Measurements from ENCODE around the gene CPA4. TPM values are rescaled to one million over a fixed set of nuclear protein-coding genes. Genes with fewer than 3 reads are reported as not detected.

The CPA4 gene
- polyA plus RNA-seq, 1 donor from 2014 or later: 8.9 TPM

- Histone ChIP-seq H3K9ac (ENCODE audit: low read length) (peak overlapping the region; percentile 83), H3K27me3 (ENCODE audit: insufficient read depth, low read depth, low read length) (no peaks in the 10 kb centered on the region), H3K9me3 (ENCODE audit: low read length) (no peaks in the 10 kb centered on the region), H4K20me1 (ENCODE audit: insufficient read depth) (no peaks in the 10 kb centered on the region), H3K4me3 (ENCODE audit: low read length) (peak overlapping the region; percentile 56), H2AFZ (ENCODE audit: low read depth, low read length) (no peak overlapping the region), H3K9me2 (ENCODE audit: insufficient read depth, low read length) (no peaks in the 10 kb centered on the region), H3K27ac (ENCODE audit: low read length) (peak overlapping the region; percentile 99), H3K79me2 (replicated peaks; ENCODE audit: insufficient read depth, low read length) (peaks cover 8% of the 10 kb centered on the region), H3K4me2 (ENCODE audit: low read length) (peak overlapping the region; percentile 66), H3K36me3 (ENCODE audit: insufficient read depth, low read length) (no peaks in the 10 kb centered on the region), H3F3A (ENCODE audit: insufficient read depth, low read length, poor library complexity, severe bottlenecking) (peaks cover 19% of the 10 kb centered on the region)
- TF ChIP-seq EP300 (conservative IDR thresholded peaks at IDR 0.05; ENCODE audit: poor library complexity, severe bottlenecking) (peak; percentile 75), REST (IDR thresholded peaks at IDR 0.05; ENCODE audit: borderline replicate concordance) (peak; percentile 80), RAD21 (conservative IDR thresholded peaks at IDR 0.05) (peak; percentile 48), CTCF (IDR thresholded peaks at IDR 0.05; ENCODE audit: poor library complexity, severe bottlenecking) (no peak), MXI1 (conservative IDR thresholded peaks at IDR 0.05; ENCODE audit: poor library complexity, severe bottlenecking) (peak; percentile 4), POLR2AphosphoS5 (IDR thresholded peaks at IDR 0.05) (peak; percentile 76), TAF1 (IDR thresholded peaks at IDR 0.05; ENCODE audit: low read depth) (peak; percentile 64), EZH2 (IDR thresholded peaks at IDR 0.05; ENCODE audit: borderline replicate concordance, insufficient read depth, low read length, poor library complexity, severe bottlenecking) (no peak), SMC3 (conservative IDR thresholded peaks at IDR 0.05; ENCODE audit: poor library complexity) (peak; percentile 44)
Measured at GRCh38 chr7:130273081-130273932, 19.7 kb upstream of the CPA4 start.

- H3K4me3 ChIP-seq (ENCODE audit: low read length): peak overlapping the region; percentile 48
- H3K27ac ChIP-seq (ENCODE audit: low read length): peak overlapping the region; percentile 99
- no peak overlapping the region for H2AFZ ChIP-seq (ENCODE audit: low read depth, low read length)
- no peaks in the 10 kb centered on the region for H3K27me3 ChIP-seq (ENCODE audit: insufficient read depth, low read depth, low read length)
- H4K20me1 ChIP-seq (ENCODE audit: insufficient read depth): no peaks in the 10 kb centered on the region
- H3K9ac ChIP-seq (ENCODE audit: low read length): peak overlapping the region; percentile 67
- no peaks in the 10 kb centered on the region for H3K9me3 ChIP-seq (ENCODE audit: low read length)
- peaks cover 8% of the 10 kb centered on the region for H3K79me2 ChIP-seq (replicated peaks; ENCODE audit: insufficient read depth, low read length)
- H3K36me3 ChIP-seq (ENCODE audit: insufficient read depth, low read length): no peaks in the 10 kb centered on the region
- TF ChIP-seq SMC3 (conservative IDR thresholded peaks at IDR 0.05; ENCODE audit: poor library complexity) (peak; percentile 8), POLR2AphosphoS5 (IDR thresholded peaks at IDR 0.05) (no peak)
- H3K9me2 ChIP-seq (ENCODE audit: insufficient read depth, low read length): no peaks in the 10 kb centered on the region
- peaks cover 19% of the 10 kb centered on the region for H3F3A ChIP-seq (ENCODE audit: insufficient read depth, low read length, poor library complexity, severe bottlenecking)
- H3K4me2 ChIP-seq (ENCODE audit: low read length): peak overlapping the region; percentile 66
Measured at GRCh38 chr7:130273933-130274255, 19.1 kb upstream of the CPA4 start.
